ENCODE measurements around the gene COL13A1. TPM values are rescaled to one million over a fixed set of nuclear protein-coding genes. Genes with fewer than 3 reads are reported as not detected.
A peak's percentile ranks its signal among the peaks of the same experiment; 100 is the strongest.

Gene COL13A1
- polyA plus RNA-seq, 1 of the 3 experiments (the other 2 are of a cell fraction): 26.7 TPM

DNA sequence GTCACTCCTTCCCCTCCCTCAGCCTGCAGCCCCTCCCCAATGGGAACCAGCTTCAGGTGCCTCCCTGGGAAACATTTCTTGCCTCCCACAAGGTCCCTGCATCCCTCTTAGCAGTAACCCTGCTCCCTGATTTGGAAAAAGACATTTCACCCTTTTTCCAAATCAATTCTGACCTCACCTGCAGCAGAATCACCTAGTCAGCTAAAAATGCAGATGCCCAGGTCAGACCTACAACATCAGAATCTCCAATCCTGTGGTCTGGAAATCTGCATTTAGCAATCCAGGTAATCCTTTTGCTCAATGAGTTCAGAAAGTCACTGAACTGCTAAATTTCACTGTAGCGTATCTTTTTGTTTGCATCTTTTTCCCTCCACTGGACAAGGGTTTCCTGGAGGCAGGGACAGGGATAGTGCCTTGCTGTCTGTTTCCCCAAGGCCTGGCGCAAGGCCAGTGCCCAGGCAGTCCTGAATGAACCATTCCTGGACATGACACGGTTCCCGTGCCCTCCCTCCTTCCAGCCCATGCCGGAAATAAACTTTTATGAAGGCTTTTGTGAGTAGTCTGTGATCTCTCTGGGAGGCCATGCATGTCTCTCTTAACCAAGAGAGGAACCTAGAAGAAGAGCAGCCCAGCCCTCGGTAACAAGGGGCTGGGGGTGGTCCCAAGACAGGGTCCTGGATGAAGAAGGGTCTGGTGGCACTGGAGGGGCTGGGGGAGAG is 44.0 kb downstream of the COL13A1 start (continued):
- TF ChIP-seq YY1 (IDR thresholded peaks at IDR 0.05; ENCODE audit: low read depth) (no peak), NFIC (IDR thresholded peaks at IDR 0.05; ENCODE audit: borderline replicate concordance) (peak; percentile 77; the same call in 1 of the 2 replicates), JUND (IDR thresholded peaks at IDR 0.05) (no peak)

DNA sequence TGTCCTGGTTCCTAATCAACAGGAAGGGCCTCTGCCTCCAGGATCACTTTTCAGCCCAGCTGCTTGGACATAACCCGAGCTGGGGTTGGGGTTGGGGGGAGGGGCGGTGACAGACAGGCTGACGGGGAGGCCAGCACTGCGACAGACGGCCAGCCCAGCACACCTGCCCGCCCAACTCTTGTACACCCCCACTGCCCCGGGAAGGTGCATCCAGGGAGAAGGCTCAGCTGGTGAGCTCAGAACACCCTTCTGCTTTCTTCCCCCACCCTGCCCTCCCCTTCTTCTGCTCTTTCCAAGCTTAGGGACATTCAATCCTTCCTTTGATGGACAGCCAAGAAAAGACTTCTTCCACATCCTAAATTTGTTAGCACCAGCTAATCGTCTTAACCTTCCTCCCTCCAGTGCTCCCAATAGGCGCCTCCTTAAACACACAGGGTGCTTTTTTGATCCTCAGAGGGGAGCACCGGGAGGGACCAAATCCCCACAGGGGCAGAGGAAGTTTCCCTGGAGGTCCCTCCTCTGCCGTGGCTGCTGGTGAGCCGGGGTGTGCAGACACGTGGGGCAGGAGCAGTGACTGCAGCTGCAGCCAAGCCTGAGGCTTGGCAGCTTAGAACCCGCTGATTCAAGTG is 44.7 kb downstream of the COL13A1 start:
- 79% methylated on average over 8 of the region's 14 CpGs for WGBS (ENCODE audit: low lambda C conversion rate)
- TF ChIP-seq GABPA (IDR thresholded peaks at IDR 0.05; ENCODE audit: low read depth) (no peak), RAD21 (IDR thresholded peaks at IDR 0.05; ENCODE audit: low read length) (no peak), SIN3A (IDR thresholded peaks at IDR 0.05; ENCODE audit: borderline replicate concordance, low read depth, low read length) (no peak), CHD2 (IDR thresholded peaks at IDR 0.05; ENCODE audit: low read length, partially characterized antibody) (no peak), GATA2 (CRISPR knock-in tag; IDR thresholded peaks at IDR 0.05) (no peak), MXI1 (IDR thresholded peaks at IDR 0.05; ENCODE audit: low read depth, low read length) (no peak), FOSL2 (IDR thresholded peaks at IDR 0.05; ENCODE audit: borderline replicate concordance, low read depth) (no peak), TEAD4 (IDR thresholded peaks at IDR 0.05; ENCODE audit: borderline replicate concordance, insufficient read depth) (no peak), FOXM1 (IDR thresholded peaks at IDR 0.05; ENCODE audit: low read depth) (no peak)
- TF ChIP-seq, protein P1, sequence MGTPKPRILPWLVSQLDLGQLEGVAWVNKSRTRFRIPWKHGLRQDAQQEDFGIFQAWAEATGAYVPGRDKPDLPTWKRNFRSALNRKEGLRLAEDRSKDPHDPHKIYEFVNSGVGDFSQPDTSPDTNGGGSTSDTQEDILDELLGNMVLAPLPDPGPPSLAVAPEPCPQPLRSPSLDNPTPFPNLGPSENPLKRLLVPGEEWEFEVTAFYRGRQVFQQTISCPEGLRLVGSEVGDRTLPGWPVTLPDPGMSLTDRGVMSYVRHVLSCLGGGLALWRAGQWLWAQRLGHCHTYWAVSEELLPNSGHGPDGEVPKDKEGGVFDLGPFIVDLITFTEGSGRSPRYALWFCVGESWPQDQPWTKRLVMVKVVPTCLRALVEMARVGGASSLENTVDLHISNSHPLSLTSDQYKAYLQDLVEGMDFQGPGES (IDR thresholded peaks at IDR 0.05; ENCODE audit: low read depth, low read length): no peak
- TF ChIP-seq, protein P2, sequence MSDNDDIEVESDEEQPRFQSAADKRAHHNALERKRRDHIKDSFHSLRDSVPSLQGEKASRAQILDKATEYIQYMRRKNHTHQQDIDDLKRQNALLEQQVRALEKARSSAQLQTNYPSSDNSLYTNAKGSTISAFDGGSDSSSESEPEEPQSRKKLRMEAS (IDR thresholded peaks at IDR 0.05; ENCODE audit: low read depth): no peak
- peak overlapping the region; percentile 55 to 56 for H3K27ac ChIP-seq (ENCODE audit: low read depth in 2 of 2, low read length in 1 of 2)
- no peaks in the 10 kb centered on the region for H4K20me1 ChIP-seq (ENCODE audit: insufficient read depth)
- POLR2A ChIA-PET: no interaction called here
- peak overlapping the region; percentile 38; the same call in 1 of the 2 replicates for H3K9ac ChIP-seq
- DNase-seq: peak; percentile 47
- no peaks in the 10 kb centered on the region for H3K9me2 ChIP-seq
- H2AFZ ChIP-seq (ENCODE audit: low read depth): no peak overlapping the region
- no peak overlapping the region for H3K4me3 ChIP-seq (ENCODE audit: low read depth in 2 of 2, low read length in 1 of 2)
- H3K4me1 ChIP-seq (ENCODE audit: control insufficient read depth in 1 of 2, insufficient read depth in 2 of 2, low read depth in 1 of 2, low read length in 1 of 2): peaks cover 20 to 27% of the 10 kb centered on the region in 2 experiments
- peaks cover 7% of the 10 kb centered on the region for H3F3A ChIP-seq (replicated peaks; ENCODE audit: insufficient read depth)
- no peaks in the 10 kb centered on the region for H3K9me3 ChIP-seq
- H3K27me3 ChIP-seq (ENCODE audit: insufficient read depth): no peaks in the 10 kb centered on the region
- no peaks in the 10 kb centered on the region for H3K79me2 ChIP-seq (ENCODE audit: insufficient read depth)
- no peaks in the 10 kb centered on the region for H3K36me3 ChIP-seq (replicated peaks in 1 of 2; ENCODE audit: control insufficient read depth in 1 of 2, insufficient read depth in 2 of 2, low read length in 1 of 2)
- CTCF ChIA-PET: interaction anchor here (1.1 to 1.2 kb wide), 2 partner anchors 13 to 68 kb away, joined by 3 to 5 read pairs; no protein-coding TSS in a partner anchor
- peak overlapping the region; percentile 60 for H3K4me2 ChIP-seq

DNA sequence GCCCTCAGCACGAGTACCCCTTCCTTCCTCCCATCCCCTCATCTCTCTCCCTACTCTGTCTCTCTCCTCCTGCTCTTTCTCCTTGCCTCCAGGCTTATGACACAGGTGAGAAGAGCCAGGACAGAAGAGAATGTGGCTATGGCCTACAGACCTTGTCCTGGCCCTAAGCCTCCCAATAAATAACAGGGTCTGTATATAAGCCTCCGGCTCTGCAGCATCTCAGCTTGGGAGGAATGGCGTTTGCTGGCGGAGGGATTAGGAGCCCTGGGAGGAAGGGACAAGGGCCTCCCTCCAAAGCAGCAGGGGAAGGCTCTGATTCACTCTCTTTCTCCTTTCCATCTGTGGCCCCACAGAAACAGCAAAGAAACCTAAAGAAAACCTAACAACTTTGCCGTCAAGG is 45.8 kb downstream of the COL13A1 start:
- Histone ChIP-seq H3K9me3 (no peaks in the 10 kb centered on the region), H3F3A (replicated peaks; ENCODE audit: insufficient read depth) (peaks cover 7% of the 10 kb centered on the region), H3K36me3 (replicated peaks in 1 of 2; ENCODE audit: control insufficient read depth in 1 of 2, insufficient read depth in 2 of 2, low read length in 1 of 2) (no peaks in the 10 kb centered on the region), H3K79me2 (ENCODE audit: insufficient read depth) (no peaks in the 10 kb centered on the region), H3K4me2 (no peak overlapping the region), H3K4me1 (ENCODE audit: control insufficient read depth in 1 of 2, insufficient read depth in 2 of 2, low read depth in 1 of 2, low read length in 1 of 2) (peaks cover 21 to 27% of the 10 kb centered on the region in 2 experiments), H3K4me3 (ENCODE audit: low read depth in 2 of 2, low read length in 1 of 2) (no peak overlapping the region), H3K27ac (ENCODE audit: low read depth in 2 of 2, low read length in 1 of 2) (no peak overlapping the region), H3K9me2 (no peaks in the 10 kb centered on the region), H3K27me3 (ENCODE audit: insufficient read depth) (no peaks in the 10 kb centered on the region), H2AFZ (ENCODE audit: low read depth) (no peak overlapping the region), H4K20me1 (ENCODE audit: insufficient read depth) (no peaks in the 10 kb centered on the region), H3K9ac (no peak overlapping the region)
- ChIA-PET POLR2A (no interaction called here), CTCF (interaction anchor here (1.1 kb wide), 1 partner anchor 9 kb away, joined by 3 read pairs; no protein-coding TSS in a partner anchor)
- 83% methylated on average over 4 of the region's 5 CpGs for WGBS (ENCODE audit: low lambda C conversion rate)
- DNase-seq: no peak
- TF ChIP-seq FOXJ3 (CRISPR knock-in tag; IDR thresholded peaks at IDR 0.05) (no peak), NFIC (IDR thresholded peaks at IDR 0.05; ENCODE audit: borderline replicate concordance) (no peak), JUND (IDR thresholded peaks at IDR 0.05) (no peak), MXI1 (IDR thresholded peaks at IDR 0.05; ENCODE audit: low read depth, low read length) (no peak)
- TF ChIP-seq, protein P3, sequence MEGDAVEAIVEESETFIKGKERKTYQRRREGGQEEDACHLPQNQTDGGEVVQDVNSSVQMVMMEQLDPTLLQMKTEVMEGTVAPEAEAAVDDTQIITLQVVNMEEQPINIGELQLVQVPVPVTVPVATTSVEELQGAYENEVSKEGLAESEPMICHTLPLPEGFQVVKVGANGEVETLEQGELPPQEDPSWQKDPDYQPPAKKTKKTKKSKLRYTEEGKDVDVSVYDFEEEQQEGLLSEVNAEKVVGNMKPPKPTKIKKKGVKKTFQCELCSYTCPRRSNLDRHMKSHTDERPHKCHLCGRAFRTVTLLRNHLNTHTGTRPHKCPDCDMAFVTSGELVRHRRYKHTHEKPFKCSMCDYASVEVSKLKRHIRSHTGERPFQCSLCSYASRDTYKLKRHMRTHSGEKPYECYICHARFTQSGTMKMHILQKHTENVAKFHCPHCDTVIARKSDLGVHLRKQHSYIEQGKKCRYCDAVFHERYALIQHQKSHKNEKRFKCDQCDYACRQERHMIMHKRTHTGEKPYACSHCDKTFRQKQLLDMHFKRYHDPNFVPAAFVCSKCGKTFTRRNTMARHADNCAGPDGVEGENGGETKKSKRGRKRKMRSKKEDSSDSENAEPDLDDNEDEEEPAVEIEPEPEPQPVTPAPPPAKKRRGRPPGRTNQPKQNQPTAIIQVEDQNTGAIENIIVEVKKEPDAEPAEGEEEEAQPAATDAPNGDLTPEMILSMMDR (IDR thresholded peaks at IDR 0.05): no peak
- TF ChIP-seq, protein P4, sequence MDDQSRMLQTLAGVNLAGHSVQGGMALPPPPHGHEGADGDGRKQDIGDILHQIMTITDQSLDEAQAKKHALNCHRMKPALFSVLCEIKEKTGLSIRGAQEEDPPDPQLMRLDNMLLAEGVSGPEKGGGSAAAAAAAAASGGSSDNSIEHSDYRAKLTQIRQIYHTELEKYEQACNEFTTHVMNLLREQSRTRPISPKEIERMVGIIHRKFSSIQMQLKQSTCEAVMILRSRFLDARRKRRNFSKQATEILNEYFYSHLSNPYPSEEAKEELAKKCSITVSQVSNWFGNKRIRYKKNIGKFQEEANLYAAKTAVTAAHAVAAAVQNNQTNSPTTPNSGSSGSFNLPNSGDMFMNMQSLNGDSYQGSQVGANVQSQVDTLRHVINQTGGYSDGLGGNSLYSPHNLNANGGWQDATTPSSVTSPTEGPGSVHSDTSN (IDR thresholded peaks at IDR 0.05): no peak
- TF ChIP-seq, protein P5, sequence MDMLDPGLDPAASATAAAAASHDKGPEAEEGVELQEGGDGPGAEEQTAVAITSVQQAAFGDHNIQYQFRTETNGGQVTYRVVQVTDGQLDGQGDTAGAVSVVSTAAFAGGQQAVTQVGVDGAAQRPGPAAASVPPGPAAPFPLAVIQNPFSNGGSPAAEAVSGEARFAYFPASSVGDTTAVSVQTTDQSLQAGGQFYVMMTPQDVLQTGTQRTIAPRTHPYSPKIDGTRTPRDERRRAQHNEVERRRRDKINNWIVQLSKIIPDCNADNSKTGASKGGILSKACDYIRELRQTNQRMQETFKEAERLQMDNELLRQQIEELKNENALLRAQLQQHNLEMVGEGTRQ (IDR thresholded peaks at IDR 0.05; ENCODE audit: borderline replicate concordance, low read depth, low read length): no peak
- TF ChIP-seq, protein P1 (IDR thresholded peaks at IDR 0.05; ENCODE audit: low read depth, low read length): no peak

Data from SK-N-SH (cell line).